AG20443 (cell line): ENCODE measurements around the gene ZSCAN29.
A peak's percentile ranks its signal among the peaks of the same experiment; 100 is the strongest.
"Not testable (repeated sequence)": the region's sequence is repeated elsewhere in the genome, so short reads cannot be mapped to it uniquely, and the experiment has no call there.

ENCODE experiments used
- DNase-seq: peaks from one replicate; pipeline ENCODE4 v3.0.0; 2012; ENCODE audit warnings: low spot score, mixed read lengths

The ZSCAN29 gene

DNA sequence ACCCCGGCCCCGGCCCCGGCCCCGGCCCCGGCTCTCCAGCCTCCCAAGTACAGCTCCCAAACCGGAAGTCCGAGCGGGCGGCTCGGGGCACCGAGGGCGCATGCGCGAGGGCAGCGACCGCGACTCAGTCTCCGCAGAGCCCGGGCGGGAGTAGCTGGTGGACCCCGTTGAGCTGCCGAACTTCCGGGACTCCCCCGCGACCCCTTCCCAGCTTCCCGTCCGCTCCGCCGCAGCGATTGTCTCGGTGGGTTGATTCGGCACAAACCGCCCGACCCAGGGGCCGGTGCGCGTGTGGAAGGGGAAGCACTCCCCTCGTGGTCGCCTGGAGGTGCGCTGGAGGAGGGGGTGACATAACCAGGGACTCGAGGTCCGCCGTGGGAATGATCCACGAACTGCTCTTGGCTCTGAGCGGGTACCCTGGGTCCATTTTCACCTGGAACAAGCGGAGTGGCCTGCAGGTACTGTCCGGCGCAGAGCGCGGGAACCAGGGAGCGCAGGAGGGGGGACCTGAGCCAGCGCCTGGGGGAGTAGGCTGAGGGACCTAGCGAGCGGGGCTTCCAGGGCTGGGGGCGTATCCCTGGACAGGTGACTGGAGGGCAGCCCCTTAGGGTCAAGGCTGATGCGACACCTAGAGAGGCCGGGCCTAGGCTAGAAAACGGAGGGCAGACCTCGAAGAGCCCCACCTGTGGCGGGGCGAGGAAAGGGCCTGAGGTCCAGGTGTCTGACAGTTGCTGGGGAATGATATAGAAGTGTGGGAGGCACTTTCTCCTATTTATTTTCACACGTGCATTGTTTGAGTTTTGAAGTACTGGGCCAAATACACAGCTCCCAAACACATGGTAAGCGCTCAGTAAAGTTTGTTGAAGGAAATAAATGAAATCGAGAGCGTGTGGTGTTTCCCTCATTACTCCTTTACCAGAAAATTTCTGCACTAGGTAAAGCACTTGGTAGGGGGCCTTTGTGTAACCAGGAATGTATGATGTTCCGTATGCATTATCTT, at the start of gene ZSCAN29, which contains the start of gene TUBGCP4:
Gene ZSCAN29, minus strand, starts transcription at position 69 of the 1,000 bp plus-strand sequence. CDS start 1,130 bp downstream, outside the sequence.
Gene TUBGCP4, plus strand, starts transcription at position 127 of the 1,000 bp plus-strand sequence. Its CDS starts 254 bp downstream, at position 381.
- peak; percentile 99 for DNase-seq

GRCh38 chr15:43420435-43420834, 49.6 kb upstream of the ZSCAN29 start:
- no peak for DNase-seq

DNA sequence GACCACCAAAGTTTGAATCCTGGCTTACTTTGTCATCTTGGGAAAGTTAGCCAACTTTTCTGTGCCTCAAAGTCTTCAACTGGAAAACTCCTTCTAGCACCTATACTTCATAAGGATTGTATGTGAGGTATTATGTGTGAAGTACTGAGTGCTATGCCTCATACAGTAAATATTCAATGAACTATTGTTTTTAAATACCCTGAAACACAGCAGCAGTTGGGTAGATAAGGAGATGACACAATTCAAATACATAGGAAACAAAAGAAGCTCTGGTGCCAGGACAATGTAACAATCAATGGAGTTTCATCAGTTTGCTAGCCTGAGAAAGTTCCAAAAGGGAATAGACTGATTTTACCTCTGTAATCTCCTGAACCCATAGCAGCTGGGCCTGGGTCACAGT, 43.4 kb upstream of the ZSCAN29 start:
- no peak for DNase-seq

GRCh38 chr15:43412096-43412495, 41.3 kb upstream of the ZSCAN29 start:
- DNase-seq: no peak

- no peak for DNase-seq
Observed at GRCh38 chr15:43410572-43411214, 39.9 kb upstream of the ZSCAN29 start.

- no peak for DNase-seq
Observed at GRCh38 chr15:43408789-43409188, 37.9 kb upstream of the ZSCAN29 start.

- no peak for DNase-seq
Observed at GRCh38 chr15:43406808-43407207, 36.0 kb upstream of the ZSCAN29 start.

DNA sequence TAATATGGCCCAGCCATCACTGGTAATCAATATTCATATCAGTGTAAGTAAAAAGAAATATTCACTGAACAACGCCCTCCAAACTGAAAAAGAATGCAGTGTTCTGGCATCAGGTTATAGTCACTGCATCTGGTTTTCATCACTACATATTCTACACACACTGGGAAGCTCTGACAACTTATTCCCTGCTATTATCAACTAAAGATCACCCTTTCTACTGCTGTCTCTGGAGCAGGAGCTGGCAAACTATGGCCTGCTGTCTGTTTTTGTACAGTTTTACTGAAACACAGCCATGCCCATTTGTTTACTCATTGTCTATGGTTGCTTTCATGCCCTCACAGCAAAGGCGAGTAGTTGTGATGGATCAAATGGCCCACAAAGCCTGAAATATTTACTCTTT, 35.3 kb upstream of the ZSCAN29 start:
- DNase-seq: peak; percentile 30

DNA sequence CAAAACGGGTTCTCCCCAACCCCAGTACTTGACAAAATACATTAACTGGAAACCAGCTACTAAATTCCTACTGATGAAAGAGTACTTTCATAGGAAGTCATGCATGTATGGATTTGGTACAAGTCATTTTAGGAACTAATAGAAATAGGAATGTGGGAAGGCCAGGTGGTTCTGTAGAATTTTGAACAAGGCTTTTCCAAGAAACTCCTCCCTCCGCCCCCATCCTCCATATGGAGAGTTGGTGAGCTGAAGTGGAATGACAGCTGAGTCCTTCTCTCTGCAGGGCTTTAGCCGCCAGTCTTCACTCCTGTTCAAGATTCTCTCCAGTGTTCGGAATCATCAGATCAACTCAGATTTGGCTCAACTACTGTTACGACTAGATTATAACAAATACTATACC, 33.3 kb upstream of the ZSCAN29 start:
- no peak for DNase-seq

DNA sequence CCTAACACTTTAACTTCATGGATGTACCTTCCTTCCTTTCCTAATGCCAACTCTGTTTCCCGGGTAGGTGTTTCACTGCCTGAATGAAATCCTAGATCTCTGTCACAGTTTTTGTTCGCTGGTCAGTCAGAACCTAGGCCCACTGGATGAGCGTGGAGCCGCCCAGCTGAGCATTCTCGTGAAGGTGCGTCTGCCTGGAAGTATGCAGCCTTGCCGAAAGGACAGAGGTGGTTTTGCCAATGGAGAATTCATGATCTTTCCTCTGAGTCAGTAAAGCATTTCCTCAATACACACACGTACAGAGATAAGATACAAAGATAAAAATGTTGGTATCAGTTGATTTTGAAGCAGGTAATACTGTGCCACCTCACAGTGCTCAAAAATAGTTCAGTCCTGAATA, 32.8 kb upstream of the ZSCAN29 start:
- no peak for DNase-seq

GRCh38 chr15:43402255-43402654, 31.4 kb upstream of the ZSCAN29 start:
- no peak for DNase-seq

DNA sequence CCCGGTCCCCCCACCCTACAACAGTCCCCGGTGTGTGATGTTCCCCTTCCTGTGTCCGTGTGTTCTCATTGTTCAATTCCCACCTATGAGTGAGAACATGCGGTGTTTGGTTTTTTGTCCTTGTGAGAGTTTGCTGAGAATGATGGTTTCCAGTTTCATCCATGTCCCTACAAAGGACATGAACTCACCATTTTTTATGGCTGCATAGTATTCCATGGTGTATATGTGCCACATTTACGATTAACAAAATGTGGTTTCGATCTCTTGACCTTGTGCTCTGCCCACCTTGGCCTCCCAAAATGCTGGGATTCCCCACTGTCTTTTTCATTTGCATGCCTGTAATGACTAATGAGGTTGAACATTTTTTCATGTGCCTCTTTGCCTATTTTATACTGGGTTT, 22.7 kb upstream of the ZSCAN29 start:
- not testable (repeated sequence) for DNase-seq

DNA sequence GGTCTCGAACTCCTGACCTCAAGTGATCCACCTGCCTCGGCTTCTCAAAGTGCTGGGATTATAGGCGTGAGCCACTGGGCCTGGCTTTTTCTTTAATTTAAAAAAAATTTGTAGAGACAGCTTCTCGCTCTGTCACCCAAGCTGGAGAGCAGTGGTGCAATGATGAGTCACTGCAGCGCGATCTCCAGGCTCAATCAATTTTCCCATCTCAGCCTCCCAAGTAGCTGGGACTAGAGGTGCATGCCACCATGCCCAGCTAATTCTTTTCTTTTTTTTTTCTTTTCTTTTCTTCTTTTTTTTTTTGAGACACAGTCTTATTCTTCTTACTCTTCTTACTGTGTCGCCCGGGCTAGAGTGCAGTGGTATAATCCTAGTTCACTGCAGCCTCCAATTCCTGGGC, 19.9 kb upstream of the ZSCAN29 start:
- DNase-seq: no peak

DNA sequence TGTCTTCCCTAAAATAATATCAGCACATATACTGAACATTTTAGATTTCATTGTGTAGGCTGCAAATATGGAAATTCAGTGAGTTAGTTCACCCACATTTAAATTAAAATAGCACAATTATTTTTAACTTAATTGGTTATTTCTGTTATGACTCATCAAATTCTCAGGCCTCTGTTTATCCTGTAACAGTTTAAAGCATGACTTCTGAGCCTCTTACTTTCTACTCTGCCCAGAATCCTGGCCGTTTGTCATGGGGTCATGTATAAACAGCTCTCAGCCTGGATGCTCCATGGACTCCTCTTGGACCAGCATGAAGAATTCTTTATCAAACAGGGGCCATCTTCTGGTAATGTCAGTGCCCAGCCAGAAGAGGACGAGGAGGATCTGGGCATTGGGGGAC, 12.2 kb upstream of the ZSCAN29 start:
- peak; percentile 17 for DNase-seq

- no peak for DNase-seq
Observed at GRCh38 chr15:43382310-43382709, 11.5 kb upstream of the ZSCAN29 start.

DNA sequence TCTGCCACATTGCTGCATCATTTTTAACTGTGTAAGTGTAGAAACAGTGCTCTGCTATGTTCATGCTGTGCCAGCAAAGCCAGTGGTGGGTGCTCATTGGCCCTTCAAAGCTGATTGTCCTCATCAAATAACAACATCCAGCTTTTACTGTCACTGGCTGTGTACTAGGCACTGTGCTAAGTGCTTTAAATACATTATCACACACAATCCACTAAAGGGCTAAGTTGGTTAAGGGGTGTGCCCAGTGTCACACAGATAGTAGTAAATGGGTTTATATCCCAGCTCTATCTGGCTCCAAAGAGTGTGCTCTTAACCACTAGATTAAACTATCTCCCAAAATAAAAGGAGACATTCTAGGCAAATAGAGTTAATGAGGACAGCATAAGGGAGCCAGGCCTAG, 7.8 kb upstream of the ZSCAN29 start:
- DNase-seq: no peak

DNA sequence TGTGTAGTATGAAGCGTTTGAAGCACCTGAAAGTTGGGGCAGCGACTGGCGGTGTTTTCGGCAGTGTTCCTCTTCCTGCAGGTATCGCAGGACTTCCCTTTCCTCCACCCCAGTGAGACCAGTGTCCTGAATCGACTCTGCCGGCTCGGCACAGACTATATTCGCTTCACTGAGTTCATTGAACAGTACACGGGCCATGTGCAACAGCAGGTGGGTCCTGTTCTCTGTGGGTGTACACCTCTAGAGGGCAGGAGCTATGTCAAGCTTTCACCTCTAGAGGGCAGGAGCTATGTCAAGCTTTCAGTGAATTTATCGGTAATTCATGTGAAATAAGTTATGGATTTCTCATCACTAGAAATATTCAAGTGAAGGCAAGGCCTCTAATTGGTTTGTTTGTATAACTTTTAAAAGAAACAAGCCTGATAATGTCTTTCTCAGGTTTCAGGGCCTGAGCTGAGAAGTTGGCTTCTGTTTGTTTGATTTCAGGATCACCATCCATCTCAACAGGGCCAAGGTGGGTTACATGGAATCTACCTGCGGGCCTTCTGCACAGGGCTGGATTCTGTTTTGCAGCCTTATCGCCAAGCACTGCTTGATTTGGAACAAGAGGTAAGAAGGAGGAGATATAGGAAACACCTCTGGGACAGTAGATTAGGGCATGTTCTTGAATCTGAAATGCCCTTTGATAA, 5.3 kb upstream of the ZSCAN29 start:
- peak; percentile 48 for DNase-seq

DNA sequence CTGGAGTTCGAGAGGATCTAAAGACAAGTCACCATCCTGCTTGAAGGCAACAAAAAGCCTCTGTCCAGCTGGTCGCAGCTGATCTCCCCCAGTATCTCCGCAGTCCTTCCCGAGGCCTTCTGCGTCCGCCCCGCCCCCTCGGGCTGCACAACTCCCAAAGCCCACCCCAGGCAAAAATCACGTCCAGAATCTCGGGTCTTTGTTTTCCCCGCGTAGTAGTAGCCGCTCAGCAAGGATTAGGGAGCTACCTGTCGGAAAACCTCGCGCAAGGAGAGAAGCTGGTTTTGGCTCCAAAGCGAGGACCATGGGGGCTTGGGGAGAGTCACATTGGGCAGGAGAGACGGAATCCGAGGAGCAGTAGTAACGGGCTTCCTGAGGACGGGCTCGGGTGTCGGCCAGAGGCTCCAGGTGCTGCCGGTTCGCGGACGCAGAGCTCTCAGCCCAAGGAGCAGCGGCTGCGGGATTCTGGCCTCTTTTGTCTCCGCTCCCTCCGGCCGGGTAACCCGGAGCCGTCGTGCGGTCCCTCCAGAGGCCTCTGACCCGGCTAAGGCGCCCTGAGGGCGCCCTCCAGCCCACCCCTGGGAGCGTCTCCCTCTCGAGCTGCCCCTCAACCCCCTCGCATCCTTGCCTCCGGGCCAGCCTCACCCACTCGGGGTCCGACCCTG, 401 bp downstream of the ZSCAN29 start:
- peak; percentile 50 for DNase-seq

GRCh38 chr15:43361313-43361903, 9.4 kb downstream of the ZSCAN29 start:
- no peak for DNase-seq

GRCh38 chr15:43360821-43361220, 10.0 kb downstream of the ZSCAN29 start:
- DNase-seq: no peak

DNA sequence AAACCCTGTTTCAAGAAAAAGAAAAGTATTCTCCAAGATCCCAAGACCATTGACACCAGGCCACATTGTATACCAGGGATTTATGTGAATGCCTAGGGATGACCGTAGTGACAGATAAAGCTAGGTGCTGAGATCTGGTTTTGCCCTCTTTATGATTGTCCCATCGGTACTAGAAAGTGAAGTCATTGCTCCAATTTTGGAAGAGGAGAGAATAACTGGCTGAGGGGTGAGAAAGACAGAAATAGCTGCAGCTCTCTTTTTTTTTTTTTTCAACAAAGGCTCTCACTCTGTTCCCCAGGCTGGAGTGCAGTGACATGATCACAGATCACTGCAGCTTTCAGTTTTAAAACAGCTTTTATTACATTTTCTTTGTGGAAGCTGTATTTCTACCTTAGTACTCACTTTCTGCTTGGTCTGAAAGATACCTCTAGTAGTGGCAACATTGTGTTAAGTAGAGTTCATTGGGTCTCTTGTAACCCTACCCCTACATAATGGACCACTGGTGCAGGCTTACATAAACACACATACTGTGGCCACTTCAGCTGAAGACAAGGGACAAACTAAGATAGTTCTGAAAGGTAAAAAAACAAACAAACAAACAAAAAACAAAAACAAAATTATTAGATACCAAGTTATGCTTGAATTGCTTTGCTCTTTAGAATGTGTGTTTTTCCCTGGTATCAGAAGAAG, 18.0 kb downstream of the ZSCAN29 start:
- DNase-seq: no peak
